Spleen (tissue), 11 donors: ENCODE results near the gene CDK18. TPM values are rescaled to one million over a fixed set of nuclear protein-coding genes. Genes with fewer than 3 reads are reported as not detected.
A peak's percentile ranks its signal among the peaks of the same experiment; 100 is the strongest.

Experiments used
- DNase-seq: peaks from one replicate; pipeline ENCODE4 v3.0.0-alpha.2; 2020
- H3K27ac ChIP-seq, 8 donors: fragments of 200-600 bp; sonication (generic) in 7 of 8; 1 replicate in 4 of 8; 2 replicates in 4 of 8; pipeline versions ENCODE4 v1.5.0 to v1.8.0; 2016 to 2021; ENCODE audit warnings: inconsistent platforms in 4 of 8, mild to moderate bottlenecking in 4 of 8, moderate library complexity in 1 of 8
- H3K27me3 ChIP-seq, 7 donors: fragments of 200-600 bp; sonication (generic) in 6 of 7; replicated peaks in 1 of 7; 1 replicate in 4 of 7; 2 replicates in 3 of 7; pipeline versions ENCODE4 v1.5.0 to v1.8.0; 2016 to 2021; ENCODE audit warnings: inconsistent platforms in 3 of 7, mild to moderate bottlenecking in 1 of 7
- H3K36me3 ChIP-seq, 6 donors: fragments of 200-600 bp; sonication (generic) in 5 of 6; 1 replicate in 4 of 6; 2 replicates in 2 of 6; pipeline versions ENCODE4 v1.5.0 to v1.8.0; 2016 to 2021; ENCODE audit warnings: inconsistent platforms in 2 of 6
- H3K4me1 ChIP-seq, 6 donors: fragments of 200-600 bp; sonication (generic) in 5 of 6; 1 replicate in 3 of 6; 2 replicates in 3 of 6; pipeline versions ENCODE4 v1.5.0 to v1.8.0; 2016 to 2021; ENCODE audit warnings: inconsistent platforms in 3 of 6
- H3K4me3 ChIP-seq, 8 donors: fragments of 200-600 bp; sonication (generic) in 7 of 8; 1 replicate in 4 of 8; 2 replicates in 4 of 8; pipeline versions ENCODE4 v1.5.0 to v1.8.0; 2016 to 2021; ENCODE audit warnings: inconsistent platforms in 4 of 8, mild to moderate bottlenecking in 4 of 8, moderate library complexity in 2 of 8
- H3K9me3 ChIP-seq, 8 donors: fragments of 200-600 bp; sonication (generic) in 7 of 8; 1 replicate in 4 of 8; 2 replicates in 4 of 8; pipeline versions ENCODE4 v1.5.0 to v1.8.0; 2016 to 2021; ENCODE audit warnings: inconsistent platforms in 4 of 8
- POLR2A ChIP-seq, 3 donors: fragments of 450-650 bp; IDR thresholded peaks; one replicate each; pipeline ENCODE4 v1.5.1; 2017; ENCODE audit warnings: antibody characterized with exemption in 3 of 3, mild to moderate bottlenecking in 1 of 3
- POLR2AphosphoS5 ChIP-seq, 3 donors: sonication (generic); formaldehyde crosslinking; IDR thresholded peaks; one replicate each; pipeline ENCODE4 v1.5.1; 2017; ENCODE audit warnings: antibody characterized with exemption in 3 of 3
- WGBS, 5 donors: extraction: QIAGEN DNeasy Blood & Tissue Kit in 3 of 5; methylation state at CpG; one replicate each; pipeline versions ENCODE4 v1.1.5 to v1.1.7; 2013 to 2018; 5-methylcytosine and 5-hydroxymethylcytosine counted together
- intact Hi-C: fragments of 100-400 bp; cut with DNase I; formaldehyde crosslinking; loops from one replicate; pipeline ENCODE4 v1.15.0; 2023; ENCODE audit warnings: low total_unique reads
- polyA plus RNA-seq, 3 donors: library from polyadenylated mRNA; stranded (reverse); fragments of 200-250 nt; gene quantifications; one replicate each; pipeline ENCODE4 v1.2.1, GENCODE V29; 2013
- total RNA-seq, 7 donors: library from RNA; depleted of rRNA in 3 of 7; stranded (reverse); fragments of >200 nt in 3 of 7; fragmentation: NEBNext Ultra II Directional in 4 of 7; extraction: Animal tissue kit (Norgen Biotek cat#: 25700) in 4 of 7; gene quantifications; one replicate each; pipeline versions ENCODE4 v1.1.0 to v1.2.1, GENCODE V29; 2016 to 2021
- TF ChIP-seq, protein P1 (sequence below), 11 experiments: fragments of 200-600 bp in 7 of 11; fragments of 450-650 bp in 4 of 11; sonication (generic) in 4 of 11; IDR thresholded peaks in 8 of 11; conservative IDR thresholded peaks in 3 of 11; 1 replicate in 7 of 11; 2 replicates in 4 of 11; pipeline versions ENCODE4 v1.4.0 to v1.8.0; 2016 to 2021; ENCODE audit warnings: antibody characterized with exemption in 11 of 11, inconsistent platforms in 4 of 11, mild to moderate bottlenecking in 1 of 11
- donor health status: healthy with polysubstance abuse.
- donor health status: DM: no; HTN: no; CAD: no; lungs with moderate emphysema.
- donor health status: DM: no; HTN: no; CAD: no.
- donor health status: Bipolar disorder and iron deficiency.
- donor health status: healthy.
- donor health status: DM: no; HTN: no; CAD: no.
- donor health status: DM: yes; HTN: yes; CAD: no.

The CDK18 gene
- total and polyA plus RNA-seq, 10 donors, result 3.5 to 25.3 (median 17.8) TPM

DNA sequence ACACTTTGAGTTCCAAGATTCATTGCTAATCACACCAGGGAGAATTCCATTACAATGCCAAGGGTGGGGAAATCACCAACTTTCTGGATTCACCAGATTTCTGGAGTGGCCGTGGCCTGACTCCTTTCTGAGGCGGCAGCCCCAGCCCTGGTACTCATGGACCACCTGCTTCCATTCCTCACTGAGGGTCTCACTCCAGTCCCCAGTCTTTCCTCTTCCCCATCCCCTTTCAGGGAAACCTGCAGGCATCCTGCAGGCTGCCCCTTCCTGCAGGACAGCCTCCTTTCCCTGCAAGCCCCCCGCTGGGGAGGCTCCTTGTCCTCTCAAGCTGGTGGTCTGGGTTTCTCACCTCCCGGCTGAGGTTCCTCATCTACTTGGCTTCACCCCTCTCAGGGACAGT, 12.7 kb upstream of the CDK18 start:
- intact Hi-C loops, result no loop called here
- no peak overlapping the region for H3K27ac ChIP-seq
- H3K4me1 ChIP-seq, result peaks cover 0 to 21% (median 4%) of the 10 kb centered on the region in 6 donors
- no peak overlapping the region for H3K4me3 ChIP-seq
- 58 to 75% (median 65%) methylated on average over 3 to 4 of the region's 4 CpGs for WGBS, 5 donors
- no peak for DNase-seq
- H3K9me3 ChIP-seq, result no peaks in the 10 kb centered on the region
- no peaks in the 10 kb centered on the region for H3K36me3 ChIP-seq
- no peak for TF ChIP-seq POLR2AphosphoS5 (IDR thresholded peaks at IDR 0.05)
- H3K27me3 ChIP-seq, result peaks cover 0 to 78% (median 8%) of the 10 kb centered on the region in 7 donors

DNA sequence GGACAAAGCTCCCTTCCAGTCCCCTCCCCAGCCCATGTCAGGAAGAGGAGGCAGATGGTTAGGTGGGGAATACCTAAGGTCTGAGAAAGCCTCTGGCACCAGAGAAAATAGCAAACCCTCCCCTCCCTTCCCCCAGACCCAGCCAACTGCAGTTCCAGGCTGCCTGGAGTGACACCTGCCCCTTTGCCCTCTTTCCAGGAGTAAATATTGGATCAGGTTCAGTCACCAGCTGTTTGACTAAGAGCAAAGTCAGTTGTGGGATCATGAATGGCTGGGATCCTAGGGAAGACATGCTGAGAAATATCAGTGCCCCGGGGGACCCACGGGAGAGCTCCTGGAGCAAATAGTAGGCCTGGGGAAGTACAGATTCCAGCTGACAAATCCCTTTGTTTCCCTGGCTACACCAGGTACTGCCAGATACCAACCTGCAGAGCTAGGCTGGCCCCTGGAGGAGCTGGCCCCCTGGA, 12.2 kb upstream of the CDK18 start:
- H3K4me1 ChIP-seq, result peaks cover 0 to 21% (median 4%) of the 10 kb centered on the region in 6 donors
- peaks cover 0 to 74% (median 8%) of the 10 kb centered on the region in 7 donors for H3K27me3 ChIP-seq
- WGBS, 5 donors, result 46 to 69% (median 61%) methylated on average over 2 of the region's 2 CpGs
- H3K9me3 ChIP-seq, result no peaks in the 10 kb centered on the region
- TF ChIP-seq POLR2A (IDR thresholded peaks at IDR 0.05) (no peak), POLR2AphosphoS5 (IDR thresholded peaks at IDR 0.05) (no peak)
- TF ChIP-seq, protein P1, sequence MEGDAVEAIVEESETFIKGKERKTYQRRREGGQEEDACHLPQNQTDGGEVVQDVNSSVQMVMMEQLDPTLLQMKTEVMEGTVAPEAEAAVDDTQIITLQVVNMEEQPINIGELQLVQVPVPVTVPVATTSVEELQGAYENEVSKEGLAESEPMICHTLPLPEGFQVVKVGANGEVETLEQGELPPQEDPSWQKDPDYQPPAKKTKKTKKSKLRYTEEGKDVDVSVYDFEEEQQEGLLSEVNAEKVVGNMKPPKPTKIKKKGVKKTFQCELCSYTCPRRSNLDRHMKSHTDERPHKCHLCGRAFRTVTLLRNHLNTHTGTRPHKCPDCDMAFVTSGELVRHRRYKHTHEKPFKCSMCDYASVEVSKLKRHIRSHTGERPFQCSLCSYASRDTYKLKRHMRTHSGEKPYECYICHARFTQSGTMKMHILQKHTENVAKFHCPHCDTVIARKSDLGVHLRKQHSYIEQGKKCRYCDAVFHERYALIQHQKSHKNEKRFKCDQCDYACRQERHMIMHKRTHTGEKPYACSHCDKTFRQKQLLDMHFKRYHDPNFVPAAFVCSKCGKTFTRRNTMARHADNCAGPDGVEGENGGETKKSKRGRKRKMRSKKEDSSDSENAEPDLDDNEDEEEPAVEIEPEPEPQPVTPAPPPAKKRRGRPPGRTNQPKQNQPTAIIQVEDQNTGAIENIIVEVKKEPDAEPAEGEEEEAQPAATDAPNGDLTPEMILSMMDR (IDR thresholded peaks at IDR 0.05 in 8 of 11, conservative IDR thresholded peaks at IDR 0.05 in 3 of 11), result no peak
- no peak overlapping the region for H3K27ac ChIP-seq
- no peak overlapping the region for H3K4me3 ChIP-seq
- intact Hi-C loops, result no loop called here
- DNase-seq, result no peak
- H3K36me3 ChIP-seq, result no peaks in the 10 kb centered on the region

DNA sequence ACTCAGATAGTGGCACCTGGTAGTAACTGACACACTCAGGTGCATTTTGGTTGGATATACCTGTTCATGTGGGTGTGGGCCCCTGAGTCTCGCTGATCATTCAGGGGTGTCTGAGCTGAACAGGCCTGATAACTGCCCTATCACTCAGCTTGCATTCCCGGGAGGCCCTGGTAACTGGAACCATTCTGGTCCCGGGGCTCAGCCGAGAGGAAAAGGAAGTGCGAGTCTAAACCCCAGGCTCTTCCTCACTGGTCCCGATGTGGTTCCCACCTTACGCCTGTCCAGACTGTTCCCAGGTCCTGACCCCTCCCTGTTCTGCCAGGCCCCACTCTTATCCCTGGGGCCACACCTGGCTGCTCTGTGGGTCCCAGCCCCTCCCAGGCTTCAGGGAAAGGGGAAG, 11.7 kb upstream of the CDK18 start:
- TF ChIP-seq, protein P1 (IDR thresholded peaks at IDR 0.05 in 8 of 11, conservative IDR thresholded peaks at IDR 0.05 in 3 of 11), result no peak
- TF ChIP-seq POLR2AphosphoS5 (IDR thresholded peaks at IDR 0.05) (no peak), POLR2A (IDR thresholded peaks at IDR 0.05) (no peak)
- H3K27ac ChIP-seq, result peak overlapping the region in 5 of 8 donors; percentile 13 to 61 (median 51)
- 22 to 43% (median 24%) methylated on average over 5 to 7 of the region's 7 CpGs for WGBS, 5 donors

DNA sequence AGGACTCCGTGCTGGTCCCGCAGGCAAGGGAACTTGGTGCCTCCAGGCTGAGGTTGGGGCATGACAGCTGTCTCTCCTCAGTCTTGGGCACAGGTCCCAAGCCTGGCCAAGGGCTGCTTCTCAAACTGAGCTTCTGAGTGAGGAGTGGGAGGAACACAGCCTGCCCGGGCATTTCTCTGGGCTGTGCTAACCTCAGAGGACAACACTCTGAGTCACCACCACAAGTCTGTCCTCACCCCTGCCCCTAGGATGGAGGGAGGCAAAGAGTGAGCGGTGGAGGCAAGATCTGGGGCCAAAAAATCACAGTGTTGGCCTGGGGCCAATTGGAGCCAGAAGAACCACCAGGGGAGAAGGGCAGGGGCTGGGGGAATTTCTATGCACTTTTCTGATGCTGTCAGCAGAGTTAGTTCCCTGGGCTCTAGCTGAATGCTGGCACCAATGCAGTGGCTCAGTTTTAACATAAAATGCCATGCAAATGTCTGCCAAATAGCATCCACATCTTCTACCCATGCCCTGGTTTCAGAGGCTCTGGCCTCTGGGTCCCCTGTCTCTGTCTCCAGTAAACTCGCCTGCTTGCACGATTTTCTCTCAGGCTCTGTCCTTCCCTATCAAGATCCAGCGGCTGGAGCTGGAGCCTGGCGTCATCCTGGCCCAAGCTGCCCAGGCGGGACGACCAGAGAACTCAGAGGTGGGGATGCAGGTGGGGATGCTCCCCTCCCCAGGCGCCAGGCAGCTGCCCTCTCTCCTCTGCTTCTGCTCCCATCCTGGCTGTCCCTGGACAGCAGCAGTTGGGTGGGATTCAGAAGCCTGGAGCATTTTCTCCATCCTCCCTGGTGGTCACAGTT, 11.0 kb upstream of the CDK18 start:
- Histone ChIP-seq H3K27ac (peak overlapping the region in 6 of 8 donors; percentile 20 to 61 (median 45)), H3K27me3 (peaks cover 0 to 62% (median 8%) of the 10 kb centered on the region in 7 donors), H3K9me3 (no peaks in the 10 kb centered on the region), H3K36me3 (no peaks in the 10 kb centered on the region), H3K4me1 (peaks cover 0 to 21% (median 4%) of the 10 kb centered on the region in 6 donors), H3K4me3 (no peak overlapping the region)
- TF ChIP-seq, protein P1 (IDR thresholded peaks at IDR 0.05 in 8 of 11, conservative IDR thresholded peaks at IDR 0.05 in 3 of 11), result no peak
- peak; percentile 32 to 68 (median 67) for TF ChIP-seq POLR2AphosphoS5 (IDR thresholded peaks at IDR 0.05)
- DNase-seq, result no peak
- 36 to 64% (median 51%) methylated on average over 8 to 11 of the region's 11 CpGs for WGBS, 5 donors
- intact Hi-C loops, result no loop called here

More for the DNA sequence above, 11.7 kb upstream of the CDK18 start:
- intact Hi-C loops, result no loop called here
- H3K4me3 ChIP-seq, result no peak overlapping the region
- no peaks in the 10 kb centered on the region for H3K9me3 ChIP-seq
- peaks cover 0 to 21% (median 4%) of the 10 kb centered on the region in 6 donors for H3K4me1 ChIP-seq
- H3K36me3 ChIP-seq, result no peaks in the 10 kb centered on the region
- H3K27me3 ChIP-seq, result peaks cover 0 to 68% (median 8%) of the 10 kb centered on the region in 7 donors
- no peak for DNase-seq
